Right lung (tissue), 5 donors: ENCODE measurements around the gene PREX1. TPM values are rescaled to one million over a fixed set of nuclear protein-coding genes. Genes with fewer than 3 reads are reported as not detected.

ENCODE experiments used
- DNase-seq, 2 donors: peaks; one replicate each; pipeline ENCODE4 v3.0.0-alpha.2; 2013
- polyA plus RNA-seq, 5 donors: library from polyadenylated mRNA; unstranded; fragments of 120-200 nt; gene quantifications; one replicate each; pipeline versions ENCODE4 v1.2.1 to v1.2.3, GENCODE V29; 2013; ENCODE audit warnings: inconsistent platforms in 1 of 5, low replicate concordance in 1 of 5; ENCODE audit not compliant: insufficient read length in 5 of 5, insufficient read depth in 1 of 5

PREX1 gene
- polyA plus RNA-seq, 5 donors: 17.8 to 29.9 (median 19.7) TPM

DNA sequence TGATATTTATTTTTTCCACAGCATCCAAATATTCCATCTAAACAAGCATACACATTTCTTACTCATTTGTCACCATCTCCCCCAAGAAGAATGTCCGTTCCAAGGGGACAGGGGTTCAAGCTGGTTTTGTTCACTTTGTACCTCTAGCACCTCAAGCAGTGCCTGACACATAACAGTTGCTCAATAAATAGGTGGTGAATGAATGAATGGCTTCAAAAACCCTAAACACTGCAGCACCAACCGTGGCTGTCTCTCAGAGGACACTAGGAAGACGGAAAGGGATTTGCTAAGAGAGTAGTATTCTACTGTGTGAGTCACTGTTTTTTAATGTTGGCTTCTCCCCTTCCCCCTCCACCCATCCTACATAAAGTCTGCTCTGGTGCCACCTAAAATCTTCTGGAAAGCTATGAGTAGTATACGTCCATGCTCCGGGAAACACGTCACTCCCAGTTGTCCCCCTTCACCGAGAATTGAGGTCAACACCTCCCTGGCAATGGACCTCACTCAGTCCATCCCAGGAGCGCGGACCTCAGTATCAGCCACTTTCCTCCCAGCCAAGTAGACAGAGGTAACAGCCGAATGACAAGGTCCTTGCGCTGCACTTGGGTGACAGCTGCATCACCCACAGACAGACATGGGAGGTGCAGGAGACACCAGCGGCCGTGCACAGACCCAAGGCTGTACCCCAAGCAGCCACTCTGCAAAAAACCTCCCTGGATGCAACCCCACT, 107.4 kb downstream of the PREX1 start:
- no peak for DNase-seq

- no peak for DNase-seq
Observed at GRCh38 chr20:48719598-48720255, 108.1 kb downstream of the PREX1 start.

DNA sequence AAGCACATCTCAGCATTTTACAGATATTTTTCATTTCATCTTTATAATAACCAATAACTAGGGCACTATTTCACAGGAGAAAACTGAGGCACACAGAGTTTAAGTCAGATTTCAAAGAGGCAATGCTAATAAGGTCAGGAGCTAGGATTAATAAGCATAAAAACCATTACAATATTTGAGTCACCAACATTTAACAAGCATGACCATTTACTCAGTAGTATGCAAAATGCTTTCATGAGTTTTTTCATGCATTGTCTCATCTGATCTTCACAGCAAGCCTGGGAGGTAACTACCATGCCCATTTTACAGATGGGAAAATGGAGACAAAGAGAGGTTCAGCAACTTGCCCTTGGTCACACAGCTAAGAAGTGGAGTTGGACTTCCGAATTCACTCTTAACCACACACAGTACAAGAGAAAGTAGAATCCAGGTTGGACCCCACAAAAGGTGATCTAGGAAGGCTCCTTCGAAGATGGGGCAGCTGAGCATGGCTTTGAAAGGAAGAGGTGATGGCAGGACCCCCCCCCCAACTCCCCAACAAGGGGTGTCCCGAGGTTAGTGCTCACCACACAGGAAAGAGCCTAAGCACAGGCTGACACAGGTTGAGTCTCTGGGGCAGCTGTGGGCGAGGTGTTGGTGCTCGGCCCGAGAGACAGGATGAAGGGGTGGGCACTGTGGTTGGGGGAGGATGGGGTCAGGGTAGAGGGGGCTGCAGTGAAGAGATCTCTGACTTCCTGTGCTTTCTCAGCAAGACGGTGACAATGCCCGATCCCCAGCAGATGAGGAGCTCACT, 108.8 kb downstream of the PREX1 start:
- no peak for DNase-seq

DNA sequence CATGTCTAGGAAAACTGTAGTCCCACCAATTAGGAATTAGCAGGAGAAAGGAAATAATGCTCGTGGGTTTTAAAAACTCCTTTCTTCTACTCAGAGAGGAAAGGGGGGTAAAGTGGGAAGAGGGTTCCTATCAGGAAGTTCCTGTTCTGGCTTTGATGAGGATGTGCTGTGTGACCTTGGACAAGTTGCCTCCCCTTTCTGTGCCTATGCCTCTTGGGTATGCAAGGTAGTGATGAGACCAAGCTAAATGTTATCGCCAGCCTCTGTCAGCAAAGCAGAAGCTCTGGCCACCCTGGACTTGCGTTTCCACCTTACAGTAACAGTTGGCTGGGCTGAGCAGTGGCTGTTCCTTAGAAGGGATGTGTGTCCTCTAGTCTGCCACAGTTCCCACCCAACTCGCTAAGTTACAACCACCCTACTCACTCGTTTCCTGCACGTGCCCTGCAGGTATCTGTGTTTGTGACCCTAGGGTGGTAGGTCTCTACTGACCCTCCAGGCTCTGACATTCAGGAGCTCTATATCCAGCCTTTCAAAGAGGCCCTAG, 110.0 kb downstream of the PREX1 start:
- DNase-seq: no peak

DNA sequence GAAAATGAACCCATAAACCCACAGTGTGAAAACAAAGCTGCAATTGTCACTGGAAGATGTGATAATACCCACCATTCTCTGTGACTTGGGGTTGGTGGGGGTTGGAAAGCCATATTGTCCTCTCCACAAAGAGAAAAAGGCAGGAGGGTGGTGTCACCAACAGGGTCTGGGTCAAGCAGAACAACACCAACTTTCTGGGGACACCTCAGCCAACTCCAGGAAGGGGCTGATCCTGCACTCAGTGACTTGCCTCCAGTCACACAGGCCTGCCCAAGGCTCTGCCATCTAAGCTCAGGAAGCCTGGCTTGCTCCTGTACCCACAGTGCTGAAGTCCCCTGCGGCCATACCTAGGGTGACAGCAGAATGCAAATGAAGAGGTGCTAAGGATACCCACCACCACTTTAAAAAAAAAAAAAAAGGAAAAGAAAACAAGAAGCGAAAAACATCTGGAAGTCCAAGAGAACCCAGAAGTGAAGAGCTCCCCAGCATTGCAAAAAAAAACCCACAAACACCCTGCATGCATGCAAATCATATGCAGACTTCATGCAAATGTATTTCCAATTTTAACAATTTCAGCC, 110.6 kb downstream of the PREX1 start:
- no peak for DNase-seq

DNA sequence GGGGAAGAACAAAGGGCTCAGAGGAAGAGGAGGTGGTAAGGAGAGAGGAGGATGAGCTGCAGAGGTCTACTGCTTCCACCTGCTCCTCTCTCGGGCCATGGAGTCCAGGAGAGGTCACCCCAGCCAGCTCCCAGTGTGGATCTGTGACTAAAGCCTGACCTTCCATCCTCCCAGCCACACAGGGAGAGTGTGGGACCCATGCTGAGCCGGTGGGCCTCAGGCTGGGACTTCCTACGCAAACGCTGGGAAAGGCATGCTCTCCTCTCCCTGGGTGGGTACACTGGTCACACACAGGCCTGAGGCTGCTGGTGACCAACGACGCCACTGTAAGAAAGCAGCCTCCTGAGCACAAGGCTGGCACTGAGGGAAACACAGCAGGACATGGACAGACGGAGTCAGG, 111.3 kb downstream of the PREX1 start:
- no peak for DNase-seq

DNA sequence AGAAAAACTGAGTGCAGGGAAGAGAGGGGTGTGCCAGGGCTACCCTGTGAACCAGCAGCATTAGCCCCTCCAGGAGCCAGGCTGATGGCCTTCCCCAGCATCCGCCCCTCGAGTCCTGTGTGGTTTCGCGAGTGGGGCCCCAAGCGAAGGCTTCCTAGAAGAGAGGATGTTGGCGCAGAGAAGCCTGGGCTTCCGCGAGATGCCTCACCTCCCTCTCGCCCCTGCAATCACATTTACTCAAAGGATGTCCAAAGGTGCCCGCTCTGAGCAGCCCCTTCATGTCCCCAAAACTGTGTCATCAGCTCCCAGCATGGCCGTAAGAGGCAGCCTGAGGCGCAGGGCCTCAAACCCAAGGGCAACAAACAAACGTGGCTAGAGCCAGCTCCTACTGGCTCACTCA, 111.7 kb downstream of the PREX1 start:
- DNase-seq: no peak

- no peak for DNase-seq
Observed at GRCh38 chr20:48714764-48715163, 113.0 kb downstream of the PREX1 start.

DNA sequence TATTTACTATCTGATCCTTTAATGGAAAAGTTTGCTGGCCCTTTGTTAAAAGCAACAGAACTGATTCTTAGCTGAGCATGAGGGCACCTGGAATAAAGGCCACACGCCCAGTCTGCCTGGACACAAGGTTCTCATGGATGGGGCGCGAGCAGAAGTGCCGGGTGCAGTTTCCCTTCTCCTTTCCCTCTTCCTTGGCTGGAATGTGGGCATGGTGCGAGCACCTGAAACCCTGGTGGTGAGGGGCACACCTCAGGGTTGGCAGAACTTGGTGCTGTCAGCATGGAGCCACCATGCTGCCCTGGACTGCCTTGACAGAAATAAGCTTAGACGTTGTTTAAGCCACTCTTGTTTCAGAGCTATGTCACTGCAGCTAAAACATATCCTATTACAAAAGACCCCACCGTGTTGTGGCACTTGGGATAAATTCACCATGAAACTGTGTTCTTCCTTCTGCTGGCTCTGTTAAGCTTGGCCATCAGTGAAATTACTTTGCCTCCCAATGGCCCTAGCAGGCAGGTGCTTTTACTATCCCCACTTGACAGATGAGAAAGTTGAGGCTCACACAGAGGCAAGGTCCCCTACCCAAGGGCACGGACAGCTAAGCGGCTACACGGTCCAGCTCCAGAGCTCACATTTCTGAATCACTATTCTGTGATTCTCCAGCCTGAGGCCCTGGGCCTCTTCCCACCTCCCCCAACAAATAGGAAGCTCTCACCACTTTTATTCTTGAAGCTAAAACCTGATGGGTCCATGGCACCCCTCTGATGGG, 115.9 kb downstream of the PREX1 start:
- DNase-seq: no peak

DNA sequence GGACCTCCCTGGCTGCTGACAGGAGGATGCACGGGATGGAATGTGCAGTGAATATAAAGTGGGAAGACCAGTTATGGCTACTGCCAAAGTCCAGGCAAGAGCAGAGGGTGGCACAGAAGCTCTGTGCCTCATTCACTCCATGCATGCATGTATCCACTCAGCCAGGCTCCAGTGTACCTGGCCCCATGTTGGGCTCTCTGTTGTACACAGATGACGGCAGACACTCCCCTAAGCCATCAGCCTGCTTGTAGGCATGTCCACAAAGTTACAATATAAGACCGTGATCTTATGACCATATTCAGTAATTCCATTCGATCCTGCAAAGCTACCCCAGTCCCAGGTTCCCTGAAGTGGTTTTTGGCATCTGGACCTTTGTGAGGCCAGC, 116.8 kb downstream of the PREX1 start:
- no peak for DNase-seq

DNA sequence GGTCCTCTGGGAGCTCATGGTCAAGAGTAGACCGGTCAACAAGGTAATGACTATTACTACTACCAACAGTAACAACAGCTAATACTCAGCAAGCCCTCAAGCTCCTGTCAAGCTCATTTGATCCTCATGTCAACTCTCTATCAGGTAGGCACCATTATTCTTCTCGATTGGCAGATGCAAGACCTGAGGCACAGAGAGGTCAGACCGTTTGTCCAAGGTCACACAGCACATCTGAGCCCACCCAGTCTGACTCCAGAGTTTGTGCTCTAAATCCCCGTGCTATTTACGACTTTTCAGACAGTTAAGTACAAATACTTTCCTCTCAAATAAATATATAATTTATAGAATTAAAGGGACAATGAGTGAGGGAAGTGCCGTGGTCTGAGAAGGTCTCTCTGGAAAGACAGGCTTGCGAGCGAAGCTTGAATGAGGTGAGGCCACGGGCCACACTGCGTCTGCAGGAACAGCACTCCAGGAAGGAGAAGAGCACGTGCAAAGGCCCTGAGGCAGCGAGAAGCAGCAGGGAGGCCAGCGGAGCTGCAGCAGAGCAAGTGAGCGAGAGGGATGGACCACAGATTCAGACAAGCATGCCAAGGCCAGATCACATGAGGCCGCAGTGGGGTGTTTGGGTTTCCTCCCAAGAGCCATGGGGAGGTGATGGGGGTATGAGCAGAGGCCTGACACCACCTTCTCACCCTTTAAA, 117.3 kb downstream of the PREX1 start:
- DNase-seq: no peak

GRCh38 chr20:48709744-48710143, 118.1 kb downstream of the PREX1 start:
- DNase-seq: no peak

- DNase-seq: no peak
Observed at GRCh38 chr20:48709058-48709691, 118.6 kb downstream of the PREX1 start.

DNA sequence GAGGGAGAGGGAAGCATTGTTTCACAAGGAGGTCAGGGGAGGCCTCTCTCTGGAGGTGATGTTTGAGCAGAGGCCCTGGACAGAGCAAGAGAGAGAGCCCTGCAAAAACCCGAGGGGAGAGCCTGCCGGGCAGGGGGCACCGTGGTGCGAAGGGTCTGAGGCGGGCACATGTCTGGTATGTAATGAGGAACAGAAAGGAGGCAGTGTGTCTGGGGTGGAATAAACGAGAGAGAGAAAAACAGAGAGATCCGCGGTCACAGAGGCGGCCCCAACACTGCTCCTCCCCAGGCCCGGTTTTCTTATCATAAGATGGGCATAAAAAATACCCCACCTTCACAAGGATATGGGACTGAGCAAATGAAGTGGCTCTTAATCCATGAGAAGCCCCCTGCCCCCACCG, 119.2 kb downstream of the PREX1 start:
- no peak for DNase-seq

DNA sequence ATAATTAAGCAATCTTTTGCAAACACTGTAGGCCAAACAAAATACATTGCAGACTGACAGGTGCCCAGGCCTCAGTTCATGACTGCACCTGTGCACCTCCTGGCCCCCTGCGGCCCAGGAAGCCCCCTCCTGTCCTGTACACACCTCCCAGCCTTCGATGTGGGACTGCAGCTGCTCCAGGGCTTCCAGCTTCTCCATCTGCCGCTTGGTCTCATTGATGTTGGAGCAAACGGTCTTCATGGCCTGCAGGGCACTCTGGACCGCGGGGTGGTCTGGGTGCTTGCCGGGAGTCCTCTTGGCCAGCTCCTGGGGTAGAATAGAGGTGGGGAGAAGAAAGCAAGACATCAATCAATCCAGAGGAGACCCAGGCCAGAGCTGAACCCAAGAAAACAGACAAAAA, 119.7 kb downstream of the PREX1 start:
- DNase-seq: no peak

GRCh38 chr20:48706710-48707365, 121.0 kb downstream of the PREX1 start:
- DNase-seq: no peak

DNA sequence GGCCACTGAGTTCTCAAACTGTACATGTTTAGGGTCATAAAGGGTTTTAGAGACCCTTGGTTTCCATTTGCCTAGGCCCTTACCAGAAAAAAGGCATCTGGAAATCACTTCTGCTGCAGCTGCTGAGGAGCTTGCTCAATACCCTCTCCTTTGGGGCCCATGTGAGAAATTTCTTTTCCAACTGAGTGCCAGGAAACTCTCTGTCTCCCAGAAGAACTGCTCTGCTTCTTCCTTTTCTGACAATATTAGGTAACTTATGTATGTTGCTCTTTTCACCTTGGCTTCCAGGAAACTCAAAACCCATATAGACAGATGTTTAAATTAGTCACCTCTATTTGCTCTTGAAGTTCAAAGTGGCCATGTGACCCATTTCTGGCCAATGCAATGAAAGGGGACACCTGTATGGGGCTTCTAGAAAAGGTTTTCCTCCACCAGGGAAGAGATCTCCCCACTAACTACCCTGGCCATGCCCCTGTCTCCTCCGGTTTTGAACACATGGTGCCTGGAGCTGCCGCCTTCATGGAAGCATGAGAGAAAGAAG, 121.6 kb downstream of the PREX1 start:
- DNase-seq: no peak

GRCh38 chr20:48705240-48706115, 122.3 kb downstream of the PREX1 start:
- no peak for DNase-seq
